GM19351 (cell line): ENCODE measurements around the gene ZFYVE21.

Source experiments
- ATAC-seq: cut with Tn5 transposase; IDR thresholded peaks from one replicate; pipeline ENCODE4 v1.9.1; 2021; ENCODE audit warnings: mild to moderate bottlenecking, moderate library complexity; ENCODE audit not compliant: unreplicated experiment

Gene ZFYVE21

DNA sequence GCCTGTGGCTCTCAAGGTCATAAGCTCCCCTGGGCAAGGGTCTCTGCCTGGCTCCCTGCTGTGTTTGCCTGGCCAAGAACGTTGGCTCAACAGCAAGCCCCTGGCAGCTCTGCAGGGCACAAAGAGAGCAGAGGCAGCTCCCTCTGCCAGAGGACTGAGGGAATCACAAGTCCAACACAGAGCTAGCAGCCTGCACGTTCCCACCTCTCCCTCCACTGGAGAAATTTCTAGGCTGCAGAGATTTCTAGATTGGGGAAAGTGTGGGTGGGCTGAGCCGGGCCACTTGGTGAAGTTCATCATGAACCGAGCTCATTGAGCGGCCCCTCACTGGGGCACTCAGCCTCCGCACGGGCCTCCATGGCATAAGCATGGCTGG is 19.8 kb downstream of the ZFYVE21 start:
- ATAC-seq, result no peak

DNA sequence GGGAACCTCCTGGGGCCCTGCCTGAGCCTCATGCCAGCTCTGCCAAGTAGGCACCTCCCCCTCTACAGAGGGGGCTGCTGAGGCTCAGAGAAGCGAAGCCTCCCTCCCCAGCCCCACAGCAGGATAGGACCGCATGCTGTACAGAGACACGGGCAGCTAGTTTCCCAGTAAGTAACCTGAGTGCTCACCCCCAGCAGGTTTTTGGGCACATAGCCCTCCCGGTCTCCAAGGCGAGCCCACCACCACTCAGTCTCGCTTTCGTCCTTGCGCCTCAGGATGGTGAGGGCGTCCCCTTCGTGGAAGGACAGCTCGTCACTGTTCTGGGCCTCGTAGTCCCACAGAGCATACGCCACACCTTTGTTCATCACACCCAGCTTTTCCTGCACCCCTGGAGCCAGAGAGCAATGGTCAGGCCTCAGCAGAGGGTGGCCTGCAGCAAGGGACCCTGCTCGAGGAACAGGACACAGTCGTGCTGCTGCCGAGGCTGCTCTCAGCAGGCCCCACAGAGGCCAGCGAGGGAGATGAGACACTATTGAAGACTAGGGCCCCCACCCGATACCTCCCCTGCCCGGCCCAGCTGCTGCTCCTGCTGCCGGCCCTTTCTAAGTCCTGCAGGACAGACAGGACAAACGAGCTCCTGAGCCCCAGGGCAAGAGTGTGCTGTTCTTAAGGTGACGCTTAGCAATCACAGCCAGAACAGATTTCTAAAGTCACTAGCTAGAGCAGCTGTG is 20.4 kb downstream of the ZFYVE21 start:
- no peak for ATAC-seq

DNA sequence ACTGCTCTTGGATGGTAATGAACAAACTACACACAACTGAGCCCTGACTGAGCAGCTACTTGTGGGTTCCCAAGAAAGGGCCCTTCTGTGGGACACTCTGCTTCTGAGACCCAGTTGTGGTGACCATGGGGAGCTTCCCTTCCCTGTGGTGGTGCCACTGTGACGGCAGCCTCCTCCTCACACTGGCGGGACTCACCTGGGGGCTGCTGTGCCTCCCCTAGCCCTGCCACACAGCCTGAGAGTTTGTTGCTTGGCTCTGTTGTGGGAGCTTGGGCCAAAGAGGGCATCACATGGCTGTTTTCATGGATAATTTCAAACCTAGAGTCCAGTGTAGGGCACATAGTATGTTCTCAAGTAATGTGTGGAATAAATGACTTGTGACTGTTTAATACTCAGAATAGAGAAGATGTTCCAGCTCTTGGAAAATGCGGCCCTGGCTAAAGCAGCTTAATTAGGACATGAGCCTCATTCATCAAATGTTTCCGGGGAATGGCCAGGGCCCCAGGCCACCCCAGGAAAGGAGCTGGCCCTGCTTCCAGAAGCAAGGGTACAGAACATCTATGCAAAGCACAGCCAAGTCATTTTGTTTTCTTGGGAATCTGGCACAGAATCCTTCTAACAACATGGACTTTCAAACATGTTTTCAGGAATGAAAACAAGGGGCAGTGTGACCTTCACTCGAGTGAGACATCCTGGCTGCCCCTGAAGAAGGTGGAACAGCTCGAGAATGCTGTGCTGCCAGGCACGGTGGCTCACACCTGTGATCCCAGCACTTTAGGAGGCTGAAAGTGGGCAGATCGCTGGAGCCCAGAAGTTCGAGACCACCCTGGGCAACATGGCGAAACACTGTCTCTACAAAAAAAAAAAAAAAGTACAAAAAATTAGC is 21.2 kb downstream of the ZFYVE21 start:
- no peak for ATAC-seq

DNA sequence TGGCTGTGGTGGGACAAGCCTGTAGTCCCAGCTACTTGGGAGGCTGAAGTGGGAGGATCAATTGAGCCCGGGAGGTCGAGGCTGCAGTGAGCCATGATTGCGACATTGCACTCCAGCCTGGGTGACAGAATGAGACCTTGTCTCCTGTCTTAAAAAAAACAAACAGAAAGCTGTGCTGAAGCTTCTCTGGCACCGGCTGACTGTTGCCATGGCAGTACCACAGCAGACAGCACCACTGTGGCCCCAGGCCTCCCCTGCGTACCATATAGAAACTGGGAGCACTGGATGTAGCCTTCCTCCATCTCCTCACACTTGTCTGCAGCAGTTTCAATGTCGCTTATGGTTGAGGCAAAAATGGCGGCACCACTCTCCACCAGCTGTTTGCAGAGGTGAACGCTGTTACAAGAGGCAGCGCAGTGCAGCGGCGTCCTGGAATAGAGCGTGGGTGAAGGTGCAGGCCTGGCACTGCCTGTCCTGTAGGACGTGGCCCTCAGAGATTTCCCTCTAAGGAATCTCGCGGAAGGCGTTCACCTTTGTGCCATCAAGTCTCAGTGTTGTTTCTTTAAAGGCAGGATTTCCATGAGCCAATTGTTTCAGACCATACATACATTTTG is 21.9 kb downstream of the ZFYVE21 start:
- ATAC-seq, result no peak

DNA sequence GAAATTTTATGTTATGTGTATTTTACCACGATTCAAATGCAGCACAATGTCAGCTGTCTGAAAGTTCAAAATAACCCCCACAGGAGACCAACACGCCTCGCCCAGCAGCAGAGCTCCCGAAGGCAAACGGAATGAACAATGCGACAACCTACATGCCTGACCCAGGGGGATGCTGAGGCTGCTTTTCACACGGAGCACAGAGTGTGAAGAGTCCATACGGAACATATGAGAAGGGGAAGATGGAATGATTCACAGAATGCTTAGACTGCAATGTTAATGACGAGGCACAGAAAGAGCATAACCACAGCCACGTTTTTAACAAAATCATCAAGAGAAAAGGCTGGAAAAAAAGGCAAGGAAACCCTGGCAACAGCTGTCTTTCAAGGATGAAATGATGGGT is 22.6 kb downstream of the ZFYVE21 start:
- ATAC-seq, result no peak

DNA sequence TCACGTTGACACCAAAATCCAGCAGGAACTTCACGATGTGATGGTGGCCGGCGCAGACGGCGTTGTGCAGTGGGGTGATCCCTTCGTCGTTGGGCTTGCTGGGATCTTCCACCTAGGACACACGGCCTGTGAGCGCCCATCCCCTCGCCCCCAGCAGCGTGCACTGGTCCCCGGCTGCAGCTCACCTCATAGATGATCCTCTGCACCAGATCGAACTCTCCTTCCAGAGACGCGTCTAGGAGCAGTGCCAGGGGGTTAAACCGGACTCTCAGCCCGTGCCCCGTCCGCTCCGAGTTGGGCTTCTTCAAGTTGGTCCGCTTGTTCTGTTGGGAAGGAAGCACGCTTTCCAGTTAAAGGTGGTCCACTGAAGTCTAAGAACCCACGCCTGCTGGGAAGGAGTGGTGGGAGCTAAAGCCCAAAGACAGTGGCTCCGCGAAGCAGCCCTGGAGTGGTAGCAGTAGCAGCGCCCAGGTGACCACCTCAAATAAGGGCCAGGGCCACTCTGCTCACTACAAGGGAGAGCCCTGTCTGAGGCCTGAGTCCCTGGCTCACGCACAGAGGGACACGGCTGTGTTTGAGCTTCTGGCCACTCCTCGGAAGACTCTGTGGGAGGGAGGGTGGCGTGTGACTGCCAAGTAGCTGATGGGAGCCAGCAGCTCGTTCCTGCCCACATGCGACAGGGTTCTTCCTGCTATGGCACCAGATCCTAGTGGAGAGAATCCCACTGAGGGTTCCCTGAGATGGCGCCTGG is 23.3 kb downstream of the ZFYVE21 start:
- no peak for ATAC-seq

DNA sequence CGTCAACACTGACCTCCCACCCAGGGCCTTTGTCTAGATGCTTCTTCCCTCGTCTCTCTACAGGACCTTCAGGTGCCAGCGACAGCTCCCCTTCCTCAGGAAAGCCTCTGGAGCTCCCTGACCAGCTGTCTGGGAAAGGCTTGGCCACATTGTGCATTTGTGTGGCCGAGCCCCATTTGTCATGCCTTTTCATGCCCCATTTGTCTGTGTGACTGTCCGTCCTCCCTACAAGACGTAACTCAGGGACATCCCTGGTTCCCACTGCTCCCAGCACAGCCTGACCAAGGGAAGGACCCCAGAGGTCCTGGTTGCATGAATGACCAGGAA is 23.8 kb downstream of the ZFYVE21 start:
- no peak for ATAC-seq

DNA sequence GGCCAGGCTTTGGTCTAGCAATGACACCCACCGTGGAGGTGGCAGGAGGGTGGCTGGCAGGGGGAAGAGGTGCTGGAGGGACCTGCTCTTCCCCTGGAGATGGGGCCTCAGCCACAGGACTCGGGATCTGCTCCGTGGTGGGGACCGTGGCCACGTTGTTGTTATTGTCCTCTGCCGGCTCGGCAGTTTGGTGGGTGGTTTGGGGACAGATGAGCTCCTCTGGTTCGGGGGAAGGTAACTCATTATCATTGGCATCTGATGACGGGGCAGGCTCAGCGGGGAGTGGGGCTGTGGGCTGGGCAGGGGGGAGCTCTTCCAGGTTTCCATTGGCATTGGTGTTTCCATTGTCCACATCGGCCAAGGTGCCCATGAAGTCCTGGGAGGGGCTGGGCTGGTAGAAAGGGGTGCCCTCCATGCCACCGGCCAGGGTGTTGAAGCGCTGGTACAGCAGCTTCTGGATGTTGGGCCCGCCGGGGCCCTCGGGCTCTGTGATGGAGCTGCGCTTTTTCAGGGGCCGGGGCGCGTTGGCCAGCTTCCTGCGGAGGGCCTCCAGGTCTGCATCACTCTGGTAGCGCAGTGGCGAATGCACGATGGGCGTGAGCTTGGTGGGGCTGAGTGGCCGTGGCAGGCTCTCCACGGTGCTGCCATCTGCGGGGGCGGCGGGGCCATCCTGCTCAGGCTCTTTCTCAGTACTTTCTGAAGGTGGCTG is 24.3 kb downstream of the ZFYVE21 start:
- no peak for ATAC-seq

DNA sequence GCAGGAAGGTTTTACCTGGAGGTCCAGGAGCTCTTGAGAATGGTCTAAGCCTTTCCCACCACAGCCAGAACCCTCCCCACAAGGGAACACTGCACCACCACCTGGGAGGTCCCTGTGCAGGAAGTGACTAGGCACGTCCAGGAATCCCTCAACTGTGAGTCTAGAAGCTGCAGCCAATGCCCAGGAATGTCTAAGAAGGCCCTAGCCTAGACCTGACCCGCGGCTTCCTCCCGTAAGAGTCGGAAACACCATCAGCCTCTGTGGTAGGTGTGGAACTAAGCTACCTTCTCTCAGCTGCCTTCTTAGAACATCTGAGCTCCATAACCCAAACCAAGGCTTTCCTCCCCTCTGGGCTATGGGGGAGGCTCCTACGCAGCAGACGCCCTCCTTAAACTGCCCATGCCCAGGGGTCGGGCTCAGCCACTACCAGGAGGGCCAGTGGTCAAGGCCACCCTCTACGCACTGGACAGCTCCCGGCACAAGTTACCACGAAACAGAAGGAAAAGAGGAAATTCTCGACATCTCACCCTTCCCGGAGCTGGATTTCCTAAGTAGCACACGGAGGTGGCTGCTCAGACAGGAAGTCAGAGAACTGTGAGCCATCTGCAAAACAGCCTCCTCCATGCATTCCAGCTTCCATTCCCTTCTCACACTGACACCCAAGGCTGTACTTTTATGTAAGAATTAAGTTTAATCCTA is 25.5 kb downstream of the ZFYVE21 start:
- ATAC-seq, result no peak

DNA sequence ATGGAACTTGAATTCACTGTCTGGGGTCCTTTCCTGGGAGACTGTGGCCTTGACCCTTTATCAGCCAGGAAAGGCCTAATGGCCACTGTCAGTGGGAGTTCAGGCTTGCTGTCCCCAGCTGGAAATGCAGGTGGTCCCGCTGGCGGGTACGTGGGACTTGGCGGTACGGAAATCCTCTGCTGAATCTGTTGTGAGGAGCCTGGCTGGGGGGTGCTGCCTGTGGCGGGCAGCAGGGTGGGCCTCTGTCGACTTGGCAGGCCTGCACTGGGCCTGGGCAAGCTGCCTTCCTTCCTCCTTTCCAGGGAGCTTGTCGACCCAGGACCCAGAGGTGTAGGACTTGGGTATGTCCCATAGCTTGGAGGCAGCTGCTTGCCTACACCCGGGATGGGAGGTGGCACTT is 26.3 kb downstream of the ZFYVE21 start:
- ATAC-seq, result no peak

DNA sequence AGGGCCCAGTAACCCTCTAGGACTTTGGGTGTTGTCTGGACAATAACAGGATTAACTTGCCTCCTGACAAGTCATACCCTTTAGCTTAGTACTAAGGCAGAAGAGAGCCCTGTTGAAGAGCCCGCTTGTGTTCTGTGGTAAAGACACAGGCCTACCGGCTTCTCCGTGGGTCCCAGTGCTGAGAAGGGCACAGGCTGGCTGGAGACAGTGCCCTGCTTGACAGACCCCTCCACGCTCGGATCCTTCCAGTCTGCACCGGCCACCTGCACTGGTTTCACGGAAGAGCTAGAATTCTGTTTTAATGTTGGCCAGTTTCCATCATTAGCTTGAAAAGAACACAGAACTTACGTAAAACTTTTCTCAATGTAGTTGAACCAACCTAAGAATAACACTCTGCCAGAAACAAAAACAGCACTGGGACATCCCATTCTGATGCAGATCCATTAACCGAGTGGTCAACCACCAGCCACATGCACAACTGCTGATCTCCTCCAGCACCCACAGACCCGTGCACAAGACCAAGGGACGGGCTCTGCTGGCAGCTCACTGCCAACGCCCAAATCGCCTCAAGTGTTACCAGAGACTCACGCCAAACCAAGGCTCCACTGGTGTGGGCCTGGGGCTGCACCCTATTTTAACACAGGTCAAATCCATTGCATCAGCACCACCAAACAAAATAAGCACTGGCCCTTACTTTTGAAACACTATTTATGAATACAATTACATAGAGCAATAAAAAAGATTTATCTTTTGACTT is 27.1 kb downstream of the ZFYVE21 start:
- ATAC-seq, result no peak

DNA sequence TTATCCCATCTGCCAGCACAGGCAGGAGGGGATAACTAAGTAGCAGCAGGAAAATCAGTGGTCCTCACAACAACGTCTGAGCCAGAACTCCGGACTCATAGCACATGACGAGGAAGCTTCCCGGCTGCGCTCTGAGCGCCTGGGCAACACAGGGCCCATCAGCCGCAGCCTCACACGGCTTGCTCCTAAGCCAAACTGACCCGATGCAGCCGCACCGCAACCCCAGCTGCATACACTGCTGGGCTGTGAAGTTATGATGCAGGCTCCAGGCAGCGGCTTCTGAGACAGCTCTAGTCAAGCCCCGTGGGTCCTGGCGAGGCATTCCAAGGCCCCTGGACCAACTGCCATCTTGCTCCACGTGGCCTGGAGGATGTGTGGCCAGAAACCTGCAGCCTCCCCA is 28.1 kb downstream of the ZFYVE21 start:
- ATAC-seq, result no peak

DNA sequence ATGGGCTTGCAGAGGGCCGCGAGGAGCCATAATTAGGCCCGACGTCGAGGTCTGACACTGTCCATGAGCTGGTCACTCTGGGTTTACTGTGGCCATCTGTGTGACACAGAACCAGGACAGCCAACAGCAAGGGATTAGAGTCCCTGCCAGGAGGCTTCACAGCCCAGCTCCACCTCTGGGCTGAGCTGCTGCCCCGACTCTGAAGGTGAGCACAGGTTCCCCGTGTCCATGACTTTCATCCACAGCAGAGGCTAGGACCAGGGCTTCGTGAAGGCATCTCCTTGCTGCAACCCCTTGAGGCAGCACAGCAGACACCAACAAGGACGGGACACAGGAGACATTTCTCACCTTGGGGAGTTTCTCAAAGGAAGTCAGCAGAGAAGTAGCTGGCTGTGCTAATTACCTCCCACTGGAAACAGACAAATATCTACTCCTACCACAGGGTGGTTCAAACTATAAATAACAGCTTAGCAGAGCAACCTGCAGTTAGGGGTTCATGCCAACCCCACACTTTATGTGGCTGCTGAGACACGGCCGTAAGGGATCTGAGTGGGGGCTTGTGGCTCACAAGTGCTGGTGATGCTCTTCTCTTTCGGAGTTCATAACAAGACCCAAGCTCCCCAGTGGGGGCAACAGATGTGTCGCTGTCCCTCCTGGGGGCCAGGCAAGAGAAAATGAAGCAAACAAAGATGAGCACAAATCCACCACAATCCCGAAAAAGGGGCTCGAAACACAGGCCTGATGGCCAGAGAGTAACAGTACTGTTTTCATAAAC is 29.2 kb downstream of the ZFYVE21 start:
- ATAC-seq, result no peak

DNA sequence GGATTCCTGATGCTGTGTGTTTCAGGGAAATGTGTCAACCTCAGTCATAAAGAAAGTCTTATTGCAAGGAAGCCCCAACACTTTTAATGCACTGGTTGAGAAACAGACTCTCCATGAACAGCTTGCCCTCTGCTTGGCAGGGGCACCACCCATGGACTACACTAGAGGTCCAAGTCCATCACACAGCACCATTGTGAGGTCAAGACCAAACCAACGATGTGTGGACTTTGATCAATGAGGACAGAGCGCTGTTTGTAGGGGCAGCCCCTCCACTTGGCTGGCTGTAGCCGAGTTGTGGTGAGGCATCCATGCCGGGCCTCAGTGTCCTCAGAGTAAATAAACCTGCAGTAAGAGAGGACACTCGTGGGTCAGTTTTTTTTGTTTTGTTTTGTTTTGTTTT is 29.8 kb downstream of the ZFYVE21 start:
- no peak for ATAC-seq

DNA sequence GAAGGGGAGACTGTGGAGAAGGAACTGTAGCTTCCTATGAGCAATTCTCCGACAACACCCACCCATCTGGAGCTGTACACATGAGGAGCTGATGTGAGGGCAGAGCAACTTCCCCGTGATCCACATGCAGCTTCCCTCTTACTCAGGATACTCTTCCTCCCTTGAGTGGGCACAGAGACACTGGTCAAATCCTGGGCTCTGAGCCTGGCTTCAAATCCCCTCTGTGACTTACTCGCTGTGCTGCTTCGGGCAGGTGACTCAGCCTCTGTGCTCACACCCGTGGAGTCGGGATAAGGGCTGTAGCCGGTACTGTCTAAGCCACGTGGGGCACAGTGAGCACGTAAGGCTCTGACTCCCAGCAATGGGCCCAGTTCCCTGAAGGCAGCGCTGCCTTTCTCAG is 31.1 kb downstream of the ZFYVE21 start:
- ATAC-seq, result no peak

DNA sequence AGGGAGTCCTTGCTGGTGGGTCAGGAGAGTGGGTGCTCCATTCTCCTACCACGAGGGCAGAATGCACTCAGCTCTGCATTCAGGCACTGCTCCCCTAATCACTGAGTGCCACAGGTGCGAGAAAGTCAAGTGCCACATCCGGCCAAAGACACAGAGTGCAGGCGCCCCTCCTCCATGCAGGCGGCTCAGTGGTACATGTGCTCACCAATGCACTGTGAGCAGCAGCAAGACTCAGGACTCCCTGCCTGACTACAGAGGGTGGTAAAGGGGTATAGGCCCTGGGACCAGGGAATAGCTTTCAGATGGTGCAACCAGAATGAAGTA is 32.9 kb downstream of the ZFYVE21 start:
- ATAC-seq, result no peak

DNA sequence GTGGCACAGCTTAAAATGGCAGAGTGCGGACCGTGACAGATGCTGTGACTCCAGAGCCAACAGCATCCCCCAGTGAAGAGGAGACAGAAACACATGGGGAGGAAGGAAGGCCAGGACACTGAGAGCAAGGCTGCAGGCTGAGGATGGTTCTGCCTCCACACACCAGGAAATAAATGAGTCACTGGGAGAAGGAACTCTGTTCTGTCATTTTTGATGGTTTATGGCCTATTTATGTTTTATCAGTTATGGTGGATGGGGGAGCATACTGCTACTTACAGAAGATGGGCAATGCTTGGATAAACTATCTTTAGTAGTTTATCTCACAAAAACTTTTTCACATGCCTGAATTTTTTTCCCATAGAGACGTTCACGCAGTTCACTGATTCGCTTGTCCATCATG is 33.8 kb downstream of the ZFYVE21 start:
- no peak for ATAC-seq

DNA sequence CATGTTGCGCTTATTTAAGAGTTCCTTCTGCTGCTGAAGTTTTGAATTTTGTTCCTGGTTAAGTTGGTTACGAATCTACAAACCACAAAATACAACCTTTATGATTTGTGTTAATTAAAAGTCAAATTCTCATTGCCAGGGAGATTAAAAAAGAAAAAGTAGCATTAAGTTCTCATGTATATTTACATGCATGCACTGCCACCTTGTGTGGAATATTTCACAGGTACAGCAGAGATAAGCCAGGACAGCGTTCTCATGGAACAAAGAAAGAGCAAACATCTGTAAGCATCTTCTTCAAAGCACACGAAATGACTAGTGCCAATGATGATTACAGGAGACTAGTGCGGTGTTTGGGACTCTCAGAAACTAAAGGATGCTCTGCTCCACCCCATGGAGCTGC is 34.2 kb downstream of the ZFYVE21 start:
- ATAC-seq, result no peak

DNA sequence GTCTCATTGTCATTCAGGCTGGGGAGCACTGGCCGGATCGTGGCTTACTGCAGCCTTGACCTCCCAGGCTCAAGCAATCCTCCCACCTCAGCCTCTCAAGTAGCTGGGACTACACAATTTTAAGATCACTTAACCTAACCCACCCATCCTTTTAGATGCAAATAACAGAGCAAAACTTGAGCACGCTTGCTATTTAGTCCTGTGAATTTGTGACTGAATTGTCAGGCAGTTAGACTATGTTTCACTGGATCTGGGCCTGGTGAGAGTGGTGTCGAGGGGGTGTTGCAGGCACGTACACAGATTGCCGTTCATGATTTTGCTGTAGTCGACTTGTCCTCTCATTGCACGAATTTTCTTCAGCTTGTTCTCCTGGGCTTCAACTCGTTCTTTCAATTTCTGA is 38.2 kb downstream of the ZFYVE21 start:
- no peak for ATAC-seq
